ENCODE data around the gene ELANE. TPM values are rescaled to one million over a fixed set of nuclear protein-coding genes. Genes with fewer than 3 reads are reported as not detected.
"Not testable (repeated sequence)": the region's sequence is repeated elsewhere in the genome, so short reads cannot be mapped to it uniquely, and the experiment has no call there.

ELANE gene
- total RNA-seq, 1 donor: 11.0 TPM

GRCh38 chr19:891421-892200 lies 39.5 kb downstream of the ELANE start:
- not testable (repeated sequence) for DNase-seq (ENCODE audit: low read depth in 2 of 3, low spot score in 2 of 3)

- no peak for DNase-seq (ENCODE audit: low read depth in 2 of 3, low spot score in 2 of 3)
Measured at GRCh38 chr19:892243-892893, 40.3 kb downstream of the ELANE start.

- DNase-seq (ENCODE audit: low read depth in 2 of 3, low spot score in 2 of 3): peak; percentile 86 to 95 (median 93)
Measured at GRCh38 chr19:892894-893689, 41.0 kb downstream of the ELANE start, which contains the start of the genes MED16 and RNU6-9. MED16 (minus strand) TSS chr19:893187; CDS start chr19:891131, 2,056 bp downstream. RNU6-9 (plus strand) TSS chr19:893484.

- no peak for DNase-seq (ENCODE audit: low read depth in 2 of 3, low spot score in 2 of 3)
Measured at GRCh38 chr19:896434-896833, 44.3 kb downstream of the ELANE start.

GRCh38 chr19:896999-897398 lies 44.9 kb downstream of the ELANE start:
- no peak for DNase-seq (ENCODE audit: low read depth in 2 of 3, low spot score in 2 of 3)

- DNase-seq (ENCODE audit: low read depth in 2 of 3, low spot score in 2 of 3): no peak
Measured at GRCh38 chr19:897442-898039, 45.4 kb downstream of the ELANE start.

GRCh38 chr19:898663-899062 lies 46.6 kb downstream of the ELANE start:
- DNase-seq (ENCODE audit: low read depth in 2 of 3, low spot score in 2 of 3): no peak

- DNase-seq (ENCODE audit: low read depth in 2 of 3, low spot score in 2 of 3): no peak
Measured at GRCh38 chr19:899336-900042, 47.4 kb downstream of the ELANE start.

GRCh38 chr19:900043-900301 lies 47.9 kb downstream of the ELANE start:
- no peak for DNase-seq (ENCODE audit: low read depth in 2 of 3, low spot score in 2 of 3)

- no peak for DNase-seq (ENCODE audit: low read depth in 2 of 3, low spot score in 2 of 3)
Measured at GRCh38 chr19:900302-901111, 48.4 kb downstream of the ELANE start.

GRCh38 chr19:901216-902092 lies 49.4 kb downstream of the ELANE start:
- DNase-seq (ENCODE audit: low read depth in 2 of 3, low spot score in 2 of 3): no peak

- no peak for DNase-seq (ENCODE audit: low read depth in 2 of 3, low spot score in 2 of 3)
Measured at GRCh38 chr19:902093-902370, 49.9 kb downstream of the ELANE start.

GRCh38 chr19:902446-903226 lies 50.5 kb downstream of the ELANE start:
- no peak for DNase-seq (ENCODE audit: low read depth in 2 of 3, low spot score in 2 of 3)

- DNase-seq (ENCODE audit: low read depth in 2 of 3, low spot score in 2 of 3): no peak
Measured at GRCh38 chr19:903266-903797, 51.2 kb downstream of the ELANE start.

GRCh38 chr19:904545-904944 lies 52.4 kb downstream of the ELANE start:
- DNase-seq (ENCODE audit: low read depth in 2 of 3, low spot score in 2 of 3): no peak

Measured in hematopoietic multipotent progenitor cell (in vitro differentiated cells).